HG02798 (cell line): Measurements from ENCODE around the gene HES3.

Source experiments
- ATAC-seq: cut with Tn5 transposase; IDR thresholded peaks from one replicate; pipeline ENCODE4 v1.9.1; 2021; ENCODE audit warnings: mild to moderate bottlenecking; ENCODE audit not compliant: unreplicated experiment, poor library complexity

Gene HES3

GRCh38 chr1:6259491-6260362 is 15.7 kb downstream of the HES3 start:
- ATAC-seq, result peak; percentile 57

DNA sequence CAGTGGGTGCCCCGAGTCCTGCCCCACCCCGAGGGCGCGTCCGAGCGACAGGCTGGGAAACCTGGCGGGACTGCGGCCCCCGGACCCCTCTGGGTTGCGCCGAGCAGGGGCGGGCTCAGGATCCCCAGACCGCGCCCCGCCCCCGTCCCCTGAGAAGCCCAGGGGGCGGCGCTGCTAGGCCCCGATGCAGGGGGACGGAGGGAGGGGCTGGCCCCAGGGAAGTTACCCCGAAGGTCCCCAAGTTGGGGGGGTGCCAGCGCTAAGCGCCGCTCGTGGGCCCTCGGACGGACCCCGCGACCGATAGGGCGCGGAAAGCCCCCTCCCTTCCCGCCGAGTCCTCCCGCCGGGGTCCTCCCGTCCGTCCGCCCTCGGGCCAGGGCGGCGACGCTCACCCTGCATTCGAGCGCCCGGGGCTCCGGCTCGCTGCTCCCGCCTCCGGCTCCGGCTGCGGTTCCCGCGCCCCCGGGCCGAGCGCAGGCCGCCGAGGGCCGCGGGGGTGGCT is 16.5 kb downstream of the HES3 start:
- ATAC-seq, result peak; percentile 24

DNA sequence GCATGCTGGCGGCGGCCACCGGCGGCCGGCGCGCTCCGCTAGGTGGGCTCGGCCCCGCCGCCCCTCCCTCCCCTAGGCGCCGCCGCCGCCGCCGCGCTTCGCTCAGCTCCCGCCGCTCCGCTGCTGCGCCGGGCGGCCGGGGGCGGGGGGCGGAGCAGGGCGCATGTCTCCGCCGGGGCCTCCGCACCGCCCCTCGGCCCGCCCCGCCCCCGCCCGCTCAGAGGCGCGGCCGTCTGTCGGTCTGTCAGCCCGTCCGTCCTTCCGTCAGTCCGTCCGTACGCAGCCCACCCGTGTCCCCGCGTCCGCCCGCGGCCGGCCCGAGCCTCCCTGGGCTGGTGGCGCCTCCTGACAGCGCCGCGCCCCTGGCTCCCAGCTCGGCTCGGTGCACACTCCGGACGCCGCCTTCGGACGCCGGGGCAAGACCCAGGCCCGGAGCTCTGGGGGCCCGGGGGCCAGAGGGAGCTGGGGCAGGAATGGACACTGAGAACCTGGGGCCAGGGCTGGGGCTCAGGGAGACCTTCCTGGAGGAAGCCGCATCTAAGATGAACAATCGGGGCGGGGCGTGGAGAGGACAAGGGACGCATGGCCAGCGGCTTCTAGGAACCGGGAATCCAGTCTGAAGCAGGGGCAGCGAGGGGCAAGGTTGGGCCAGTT is 17.1 kb downstream of the HES3 start, which contains the start of gene GPR153:
GPR153 (minus strand) TSS at position 138 of the 654 bp plus-strand sequence. CDS start 6,193 bp downstream, outside the sequence.
- peak; percentile 38 for ATAC-seq

DNA sequence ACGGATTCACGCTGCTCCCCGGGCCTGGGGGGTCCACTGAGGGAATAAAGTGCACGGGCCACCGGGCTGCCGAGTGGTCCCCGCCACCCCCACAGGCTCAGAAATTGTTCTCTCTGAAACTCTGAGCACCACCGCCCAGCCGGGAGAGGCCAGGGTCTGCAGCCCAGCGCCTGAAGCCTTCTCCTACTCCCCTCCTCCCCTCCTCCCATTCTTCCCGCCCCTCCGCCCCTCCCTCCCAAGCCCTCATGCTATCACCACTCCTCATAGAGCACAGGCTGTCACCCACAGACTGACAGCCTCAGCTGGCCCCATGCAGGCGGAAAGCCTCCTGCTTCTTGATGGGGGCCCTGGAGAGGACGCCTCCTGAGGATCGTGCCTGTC is 17.6 kb downstream of the HES3 start:
- ATAC-seq, result no peak

- ATAC-seq, result no peak
These were observed 18.8 kb downstream of the HES3 start for GRCh38 chr1:6262555-6263420.

GRCh38 chr1:6263716-6264115 is 19.7 kb downstream of the HES3 start:
- ATAC-seq, result no peak

GRCh38 chr1:6265151-6265550 is 21.2 kb downstream of the HES3 start:
- ATAC-seq, result no peak

GRCh38 chr1:6266641-6267040 is 22.7 kb downstream of the HES3 start:
- no peak for ATAC-seq

- ATAC-seq, result no peak
These were observed 23.8 kb downstream of the HES3 start for GRCh38 chr1:6267686-6268322.

DNA sequence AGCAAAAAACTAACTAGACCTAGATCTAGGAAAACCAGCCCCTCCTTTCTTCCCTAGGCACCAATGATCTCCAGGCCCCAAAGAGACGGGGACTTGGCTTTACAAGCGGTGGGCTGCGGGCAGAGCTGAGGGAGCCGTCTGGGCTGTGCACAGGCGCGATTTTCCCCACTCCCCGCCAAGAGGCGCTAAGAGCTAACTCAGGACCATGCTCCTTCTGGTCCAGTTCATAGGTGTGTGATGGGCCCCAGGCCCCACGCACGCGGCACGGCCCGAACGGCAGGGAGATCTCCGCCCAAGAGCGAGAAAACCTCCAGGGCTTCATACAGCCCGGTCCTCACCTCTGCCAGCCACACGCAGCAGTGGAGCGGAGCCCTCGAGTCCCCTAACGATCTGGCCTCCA is 24.4 kb downstream of the HES3 start:
- no peak for ATAC-seq

GRCh38 chr1:6269296-6269695 is 25.3 kb downstream of the HES3 start:
- no peak for ATAC-seq

DNA sequence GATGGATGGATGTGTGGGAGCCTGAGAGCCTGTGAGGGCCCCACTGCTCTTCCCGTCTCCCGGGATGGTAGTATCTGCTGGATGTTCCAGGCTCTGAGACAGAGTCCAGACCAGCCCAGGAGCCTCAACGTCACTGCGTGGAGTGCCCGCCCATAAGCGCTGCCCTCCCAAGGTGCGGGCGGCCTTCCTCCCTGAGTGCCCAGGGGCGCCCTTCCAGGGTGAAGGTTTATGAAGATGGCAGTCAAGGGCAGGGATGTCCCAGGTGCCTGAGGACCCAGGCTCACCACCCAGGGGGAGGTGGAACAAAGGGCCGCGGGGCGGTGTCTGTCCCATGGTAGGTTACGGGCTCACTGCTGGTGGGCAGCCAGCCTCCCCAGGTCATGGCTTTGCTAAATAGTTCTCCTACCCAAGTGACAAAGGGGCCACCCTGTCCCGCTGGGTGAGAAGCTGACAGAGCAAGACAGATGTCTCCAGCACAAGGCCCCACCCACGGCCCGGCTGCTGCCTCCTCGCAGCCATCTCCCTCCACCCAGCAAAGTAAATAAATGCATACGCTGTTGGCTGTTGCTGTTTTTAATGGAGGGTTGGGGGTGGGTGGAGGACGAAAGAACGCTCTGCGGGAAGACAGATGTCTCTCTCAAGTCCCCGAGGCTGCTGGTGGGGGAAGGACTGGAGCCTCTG is 25.9 kb downstream of the HES3 start:
- no peak for ATAC-seq

- ATAC-seq, result no peak
These were observed 26.4 kb downstream of the HES3 start for GRCh38 chr1:6270401-6270800.

GRCh38 chr1:6271006-6271405 is 27.0 kb downstream of the HES3 start:
- no peak for ATAC-seq

GRCh38 chr1:6271554-6271953 is 27.6 kb downstream of the HES3 start:
- ATAC-seq, result no peak

GRCh38 chr1:6272452-6272851 is 28.5 kb downstream of the HES3 start:
- no peak for ATAC-seq

- ATAC-seq, result no peak
These were observed 28.9 kb downstream of the HES3 start for GRCh38 chr1:6272868-6273267.

DNA sequence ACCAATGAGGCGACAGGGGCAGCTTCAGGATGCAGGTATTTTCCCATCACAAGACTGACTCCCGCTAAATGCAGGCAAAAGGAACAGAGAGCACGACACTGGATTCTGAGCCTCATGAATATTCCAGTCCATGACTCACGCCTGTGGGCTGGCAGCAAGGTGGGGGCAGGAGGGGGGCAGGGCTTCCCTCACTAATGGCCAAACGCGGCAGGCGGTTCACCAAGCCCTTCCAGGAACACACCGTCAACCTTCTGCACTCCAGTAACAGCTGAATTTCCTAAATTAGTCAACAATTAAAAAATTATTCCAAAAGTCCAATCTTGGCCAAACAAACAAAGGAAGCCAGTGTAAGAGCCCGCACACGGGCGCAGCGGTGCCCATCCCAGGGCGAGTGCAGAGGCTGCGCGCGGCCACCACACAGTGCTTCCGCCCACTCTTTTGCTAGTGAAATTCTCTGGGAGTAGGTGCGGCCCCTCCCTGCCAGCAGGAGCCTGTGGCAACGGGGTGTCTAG is 29.5 kb downstream of the HES3 start:
- no peak for ATAC-seq

GRCh38 chr1:6274102-6274501 is 30.1 kb downstream of the HES3 start:
- ATAC-seq, result no peak
